Smooth muscle cell (in vitro differentiated cells): ENCODE measurements around the gene GATAD2B. TPM values are rescaled to one million over a fixed set of nuclear protein-coding genes. Genes with fewer than 3 reads are reported as not detected.

ENCODE experiments used
- DNase-seq: peaks from one replicate; lab custom pipeline; 2025; ENCODE audit not compliant: unreplicated experiment; lab: John Stamatoyannopoulos, UW
- H2AFZ ChIP-seq: fragments of 200-600 bp; sonication (generic); 2 replicates; pipeline ENCODE4 v1.6.0; 2016; ENCODE audit warnings: antibody characterized with exemption, low read depth, mild to moderate bottlenecking
- H3F3A ChIP-seq: fragments of 200-600 bp; sonication (generic); 2 replicates; pipeline ENCODE4 v1.6.0; 2017; ENCODE audit warnings: antibody characterized with exemption, low read depth
- H3K27ac ChIP-seq: fragments of 200-600 bp; sonication (generic); 2 replicates; pipeline ENCODE4 v1.5.1; 2016; ENCODE audit warnings: low read depth, mild to moderate bottlenecking
- H3K27me3 ChIP-seq: fragments of 200-600 bp; sonication (generic); 2 replicates; pipeline ENCODE4 v1.6.1; 2016; ENCODE audit warnings: low read depth, mild to moderate bottlenecking
- H3K36me3 ChIP-seq: fragments of 200-600 bp; sonication (generic); 2 replicates; pipeline ENCODE4 v1.5.1; 2016; ENCODE audit warnings: low read depth
- H3K4me1 ChIP-seq: fragments of 200-600 bp; sonication (generic); 2 replicates; pipeline ENCODE4 v1.5.1; 2016; ENCODE audit warnings: low read depth
- H3K4me2 ChIP-seq: fragments of 200-600 bp; sonication (generic); 2 replicates; pipeline ENCODE4 v1.6.0; 2016; ENCODE audit warnings: mild to moderate bottlenecking
- H3K4me3 ChIP-seq: fragments of 200-600 bp; sonication (generic); 2 replicates; pipeline ENCODE4 v1.5.1; 2016; ENCODE audit warnings: mild to moderate bottlenecking
- H3K79me2 ChIP-seq: fragments of 200-600 bp; sonication (generic); 2 replicates; pipeline ENCODE4 v1.6.0; 2016; ENCODE audit warnings: low read depth, mild to moderate bottlenecking
- H3K9ac ChIP-seq: fragments of 200-600 bp; sonication (generic); 2 replicates; pipeline ENCODE4 v1.6.0; 2016; ENCODE audit warnings: low read depth
- H3K9me3 ChIP-seq: fragments of 200-600 bp; sonication (generic); replicated peaks from 2 replicates; pipeline ENCODE4 v1.5.1; 2016; ENCODE audit warnings: low read depth
- H4K20me1 ChIP-seq: fragments of 200-600 bp; sonication (generic); 2 replicates; pipeline ENCODE4 v1.6.0; 2016; ENCODE audit warnings: low read depth
- CTCF ChIP-seq: fragments of 200-600 bp; sonication (generic); IDR thresholded peaks from 2 replicates; pipeline ENCODE4 v1.5.1; 2017; ENCODE audit warnings: borderline replicate concordance, mild to moderate bottlenecking, antibody characterized with exemption; ENCODE audit not compliant: insufficient read depth, poor library complexity, severe bottlenecking
- WGBS: methylation state at CpG from one replicate; pipeline ENCODE4 v1.1.7; 2016; ENCODE audit warnings: low lambda C conversion rate; 5-methylcytosine and 5-hydroxymethylcytosine counted together
- polyA plus RNA-seq: library from polyadenylated mRNA; unstranded; fragments of >200 nt; fragmentation: Nextera tagmentation; extraction: Ambion mirVana; gene quantifications from 2 replicates; pipeline ENCODE4 v1.2.1, GENCODE V29; 2016
- total RNA-seq: library from RNA; depleted of rRNA; stranded (reverse); fragments of >200 nt; gene quantifications from 2 replicates; pipeline ENCODE4 v1.2.3, GENCODE V29; 2014

The GATAD2B gene
- total and polyA plus RNA-seq, 2 experiments from 2014 or later, result 7.8 to 24.9 TPM

- no peaks in the 10 kb centered on the region for H3K4me1 ChIP-seq
- H3K27me3 ChIP-seq, result no peaks in the 10 kb centered on the region
- H4K20me1 ChIP-seq, result no peaks in the 10 kb centered on the region
- no peak for TF ChIP-seq CTCF
- no peaks in the 10 kb centered on the region for H3K36me3 ChIP-seq
- 98% methylated on average over 34 of the region's 34 CpGs for WGBS
- peaks cover 19% of the 10 kb centered on the region for H3K79me2 ChIP-seq
- no peak overlapping the region for H3K27ac ChIP-seq
- H3K4me2 ChIP-seq, result no peak overlapping the region
- no peaks in the 10 kb centered on the region for H3K9me3 ChIP-seq
- H3F3A ChIP-seq, result no peaks in the 10 kb centered on the region
- no peak for DNase-seq
- H3K9ac ChIP-seq, result no peak overlapping the region
- H3K4me3 ChIP-seq, result no peak overlapping the region
- no peak overlapping the region for H2AFZ ChIP-seq
Observed at GRCh38 chr1:153941826-153942725, 19.3 kb upstream of the GATAD2B start.

GRCh38 chr1:153940756-153941155 is 18.0 kb upstream of the GATAD2B start:
- Histone ChIP-seq H3K27me3 (no peaks in the 10 kb centered on the region), H3K36me3 (no peaks in the 10 kb centered on the region), H3K4me1 (no peaks in the 10 kb centered on the region), H3K9me3 (no peaks in the 10 kb centered on the region), H3K79me2 (peaks cover 14% of the 10 kb centered on the region), H3K4me2 (no peak overlapping the region), H2AFZ (no peak overlapping the region), H3K27ac (no peak overlapping the region), H3F3A (no peaks in the 10 kb centered on the region), H3K4me3 (no peak overlapping the region), H3K9ac (no peak overlapping the region), H4K20me1 (no peaks in the 10 kb centered on the region)
- WGBS, result 95% methylated on average over 8 of the region's 8 CpGs
- no peak for DNase-seq
- TF ChIP-seq CTCF, result no peak

- H3K4me3 ChIP-seq, result no peak overlapping the region
- no peak overlapping the region for H3K27ac ChIP-seq
- 98% methylated on average over 12 of the region's 12 CpGs for WGBS
- H3K36me3 ChIP-seq, result no peaks in the 10 kb centered on the region
- no peak overlapping the region for H2AFZ ChIP-seq
- no peaks in the 10 kb centered on the region for H3F3A ChIP-seq
- H3K4me1 ChIP-seq, result no peaks in the 10 kb centered on the region
- no peaks in the 10 kb centered on the region for H4K20me1 ChIP-seq
- H3K79me2 ChIP-seq, result peaks cover 4% of the 10 kb centered on the region
- H3K27me3 ChIP-seq, result no peaks in the 10 kb centered on the region
- H3K4me2 ChIP-seq, result no peak overlapping the region
- H3K9ac ChIP-seq, result no peak overlapping the region
- no peak for TF ChIP-seq CTCF
- no peak for DNase-seq
- H3K9me3 ChIP-seq, result no peaks in the 10 kb centered on the region
Observed at GRCh38 chr1:153939476-153939875, 16.7 kb upstream of the GATAD2B start.
